ENCODE measurements around the gene KBTBD3.

KBTBD3 gene

GRCh38 chr11:106001304-106002012 lies 75.7 kb downstream of the KBTBD3 start:
- no peak for TF ChIP-seq CTCF (conservative IDR thresholded peaks at IDR 0.05; ENCODE audit: low read depth, low read length)
- H3K4me3 ChIP-seq (ENCODE audit: low read depth, low read length): no peak overlapping the region
- peak; percentile 17 for DNase-seq (ENCODE audit: low read depth)

Data from choroid plexus epithelial cell (primary cell).